ENCODE measurements around the gene OAS1. TPM values are rescaled to one million over a fixed set of nuclear protein-coding genes. Genes with fewer than 3 reads are reported as not detected.
"Not testable (repeated sequence)": the region's sequence is repeated elsewhere in the genome, so short reads cannot be mapped to it uniquely, and the experiment has no call there.

The OAS1 gene
- total RNA-seq, 6 experiments from 2014 or later = not detected

GRCh38 chr12:112908548-112908947 is 1.8 kb downstream of the OAS1 start:
- Mint-ChIP-seq H3K27me3 (ENCODE audit: insufficient read depth) (peaks cover 5% of the 10 kb centered on the region), H3K9me3 (peaks cover 18% of the 10 kb centered on the region)
- no peak for DNase-seq

GRCh38 chr12:112909693-112910092 is 2.9 kb downstream of the OAS1 start:
- no peak for TF ChIP-seq CTCF (IDR thresholded peaks at IDR 0.05)
- Mint-ChIP-seq H3K9me3 (peaks cover 24% of the 10 kb centered on the region), H3K27ac (no peak overlapping the region), H3K4me1 (ENCODE audit: low read depth) (peaks cover 7% of the 10 kb centered on the region; the same call in 1 of the 2 replicates), H3K36me3 (ENCODE audit: low read depth) (peaks cover 7% of the 10 kb centered on the region; the same call in 1 of the 2 replicates), H3K4me3 (no peak overlapping the region), H3K27me3 (ENCODE audit: insufficient read depth) (peaks cover 5% of the 10 kb centered on the region)
- no peak for DNase-seq

More at GRCh38 chr12:112908548-112908947, 1.8 kb downstream of the OAS1 start:
- Mint-ChIP-seq H3K4me3 (no peak overlapping the region), H3K36me3 (ENCODE audit: low read depth) (peaks cover 7% of the 10 kb centered on the region; the same call in 1 of the 2 replicates), H3K27ac (no peak overlapping the region), H3K4me1 (ENCODE audit: low read depth) (peaks cover 10% of the 10 kb centered on the region; the same call in 1 of the 2 replicates)
- no peak for TF ChIP-seq CTCF (IDR thresholded peaks at IDR 0.05)

GRCh38 chr12:112913038-112913688 is 6.4 kb downstream of the OAS1 start:
- H3K27me3 Mint-ChIP-seq (ENCODE audit: insufficient read depth) = no peaks in the 10 kb centered on the region; the same call in none of the 2 replicates
- peaks cover 24% of the 10 kb centered on the region for H3K9me3 Mint-ChIP-seq
- H3K4me3 Mint-ChIP-seq = no peak overlapping the region
- H3K27ac Mint-ChIP-seq = no peak overlapping the region
- H3K4me1 Mint-ChIP-seq (ENCODE audit: low read depth) = no peaks in the 10 kb centered on the region
- no peak for TF ChIP-seq CTCF (IDR thresholded peaks at IDR 0.05)
- DNase-seq = no peak
- peaks cover 7% of the 10 kb centered on the region; the same call in 1 of the 2 replicates for H3K36me3 Mint-ChIP-seq (ENCODE audit: low read depth)

- not testable (repeated sequence) for H3K36me3 Mint-ChIP-seq (ENCODE audit: low read depth); H3K27me3 Mint-ChIP-seq (ENCODE audit: insufficient read depth); DNase-seq; H3K4me3 Mint-ChIP-seq; H3K27ac Mint-ChIP-seq; H3K4me1 Mint-ChIP-seq (ENCODE audit: low read depth)
- H3K9me3 Mint-ChIP-seq = peaks cover 24% of the 10 kb centered on the region
These were observed 7.1 kb downstream of the OAS1 start for GRCh38 chr12:112913888-112914287.

- no peak overlapping the region for H3K4me3 Mint-ChIP-seq
- DNase-seq = no peak
- no peaks in the 10 kb centered on the region; the same call in 1 of the 2 replicates for H3K27me3 Mint-ChIP-seq (ENCODE audit: insufficient read depth)
- TF ChIP-seq CTCF (IDR thresholded peaks at IDR 0.05) = no peak
- H3K9me3 Mint-ChIP-seq = peaks cover 16% of the 10 kb centered on the region
- peaks cover 7% of the 10 kb centered on the region; the same call in 1 of the 2 replicates for H3K36me3 Mint-ChIP-seq (ENCODE audit: low read depth)
- no peak overlapping the region for H3K27ac Mint-ChIP-seq
- no peaks in the 10 kb centered on the region for H3K4me1 Mint-ChIP-seq (ENCODE audit: low read depth)
These were observed 9.5 kb downstream of the OAS1 start for GRCh38 chr12:112916270-112916669.

- no peak for DNase-seq
- TF ChIP-seq CTCF (IDR thresholded peaks at IDR 0.05) = no peak
- H3K4me3 Mint-ChIP-seq = no peak overlapping the region
- H3K27ac Mint-ChIP-seq = no peak overlapping the region
- peaks cover 4% of the 10 kb centered on the region; the same call in 1 of the 2 replicates for H3K9me3 Mint-ChIP-seq
- no peaks in the 10 kb centered on the region for H3K4me1 Mint-ChIP-seq (ENCODE audit: low read depth)
- H3K36me3 Mint-ChIP-seq (ENCODE audit: low read depth) = no peaks in the 10 kb centered on the region
- H3K27me3 Mint-ChIP-seq (ENCODE audit: insufficient read depth) = no peaks in the 10 kb centered on the region
These were observed 12.4 kb downstream of the OAS1 start for GRCh38 chr12:112919121-112919520.
